Measurements from ENCODE around the gene CCDC148.
"Not testable (repeated sequence)": the region's sequence is repeated elsewhere in the genome, so short reads cannot be mapped to it uniquely, and the experiment has no call there.

Gene CCDC148

DNA sequence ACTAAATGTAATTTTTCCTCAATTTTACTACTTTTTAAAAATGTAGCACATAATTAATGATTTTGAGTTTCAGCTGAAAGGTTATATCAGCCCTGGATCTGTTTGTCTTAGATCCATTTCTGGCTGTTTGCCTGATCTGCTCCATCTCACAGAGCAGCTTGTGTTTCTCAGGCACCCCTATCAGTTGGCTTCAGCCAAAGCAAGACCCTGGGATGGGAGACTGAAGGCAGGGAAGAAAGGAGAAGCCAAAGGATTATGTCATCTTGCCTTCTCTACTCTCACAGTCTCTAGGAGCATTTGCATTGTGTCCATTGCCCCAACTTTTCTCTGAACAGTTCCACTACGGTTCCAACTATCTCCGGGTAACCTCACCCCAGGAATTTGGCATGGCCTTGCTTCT is 110.5 kb downstream of the CCDC148 start:
- no peak for DNase-seq

DNA sequence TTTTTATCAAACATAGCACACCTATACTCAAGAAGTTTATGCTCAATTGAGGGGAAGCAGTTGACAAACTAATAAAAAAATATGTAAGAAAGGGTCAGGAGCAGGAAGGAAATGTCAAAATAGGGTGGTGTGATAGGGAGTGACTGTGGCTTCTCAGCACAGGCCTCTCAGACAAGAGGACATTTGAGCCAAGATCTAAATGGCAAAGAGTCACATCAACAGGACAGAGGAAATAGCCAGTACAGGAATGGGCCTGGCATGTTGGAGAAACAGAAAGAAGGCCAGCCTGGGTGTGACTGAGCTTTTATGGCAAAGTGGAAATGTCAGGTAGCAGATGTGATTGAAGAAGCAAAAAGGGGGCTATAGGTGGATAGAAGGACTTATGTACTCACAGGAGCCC is 117.0 kb downstream of the CCDC148 start:
- no peak for DNase-seq

DNA sequence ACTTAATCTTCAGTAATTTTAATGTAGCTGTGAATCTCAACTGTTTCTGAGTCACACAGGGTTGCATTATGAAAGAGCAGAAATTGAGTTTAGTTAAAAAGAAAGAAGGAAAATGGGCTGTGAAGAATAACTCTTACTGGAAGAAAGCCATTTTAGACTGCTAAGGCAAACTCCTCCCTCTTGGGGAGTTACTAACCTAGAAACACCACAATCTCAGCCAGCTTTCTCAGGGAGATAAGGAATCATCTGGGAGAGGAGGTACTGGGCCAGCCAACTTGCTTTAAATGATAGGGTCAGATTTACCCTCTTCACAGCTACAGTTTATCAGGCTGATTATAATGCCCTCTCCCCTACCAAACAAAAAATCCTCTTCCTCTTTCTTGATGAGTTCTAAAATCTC is 119.5 kb downstream of the CCDC148 start:
- DNase-seq, result no peak

DNA sequence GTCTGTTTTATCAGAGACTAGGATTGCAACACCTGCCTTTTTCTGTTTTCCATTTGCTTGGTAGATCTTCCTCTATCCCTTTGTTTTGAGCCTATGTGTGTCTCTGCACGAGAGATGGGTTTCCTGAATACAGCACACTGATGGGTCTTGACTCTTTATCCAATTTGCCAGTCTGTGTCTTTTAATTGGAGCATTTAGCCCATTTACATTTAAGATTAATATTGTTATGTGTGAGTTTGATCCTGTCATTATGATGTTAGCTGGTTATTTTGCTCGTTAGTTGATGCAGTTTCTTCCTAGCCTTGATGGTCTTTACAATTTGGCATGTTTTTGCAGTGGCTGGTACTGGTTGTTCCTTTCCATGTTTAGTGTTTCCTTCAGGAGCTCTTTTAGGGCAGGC is 124.8 kb downstream of the CCDC148 start:
- DNase-seq, result not testable (repeated sequence)

DNA sequence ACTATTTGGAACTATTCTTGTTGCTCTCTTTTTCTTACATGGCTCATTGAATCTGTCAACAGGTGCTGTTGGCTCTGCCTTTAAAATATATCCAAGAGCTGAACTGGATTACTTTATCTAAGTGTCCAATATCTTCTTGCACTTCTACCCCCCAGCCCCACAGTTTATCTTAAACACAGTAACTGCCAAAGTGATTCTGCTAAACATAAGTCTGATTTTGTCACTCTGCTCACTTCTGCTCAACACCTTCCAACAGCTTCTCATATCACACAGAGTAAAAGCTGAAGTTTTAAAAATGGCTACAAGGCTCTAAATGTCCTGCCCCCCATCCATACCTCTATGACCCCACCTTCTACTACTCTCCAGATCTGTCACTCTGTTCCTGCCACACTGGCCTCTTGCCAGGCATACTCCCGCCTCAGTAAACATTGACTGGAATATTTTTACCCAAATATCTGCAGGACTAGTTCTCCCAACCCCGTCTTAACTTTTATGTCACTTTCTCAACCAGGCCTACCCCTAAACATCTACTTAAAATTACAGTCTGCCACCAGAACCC is 130.7 kb downstream of the CCDC148 start:
- DNase-seq, result no peak

DNA sequence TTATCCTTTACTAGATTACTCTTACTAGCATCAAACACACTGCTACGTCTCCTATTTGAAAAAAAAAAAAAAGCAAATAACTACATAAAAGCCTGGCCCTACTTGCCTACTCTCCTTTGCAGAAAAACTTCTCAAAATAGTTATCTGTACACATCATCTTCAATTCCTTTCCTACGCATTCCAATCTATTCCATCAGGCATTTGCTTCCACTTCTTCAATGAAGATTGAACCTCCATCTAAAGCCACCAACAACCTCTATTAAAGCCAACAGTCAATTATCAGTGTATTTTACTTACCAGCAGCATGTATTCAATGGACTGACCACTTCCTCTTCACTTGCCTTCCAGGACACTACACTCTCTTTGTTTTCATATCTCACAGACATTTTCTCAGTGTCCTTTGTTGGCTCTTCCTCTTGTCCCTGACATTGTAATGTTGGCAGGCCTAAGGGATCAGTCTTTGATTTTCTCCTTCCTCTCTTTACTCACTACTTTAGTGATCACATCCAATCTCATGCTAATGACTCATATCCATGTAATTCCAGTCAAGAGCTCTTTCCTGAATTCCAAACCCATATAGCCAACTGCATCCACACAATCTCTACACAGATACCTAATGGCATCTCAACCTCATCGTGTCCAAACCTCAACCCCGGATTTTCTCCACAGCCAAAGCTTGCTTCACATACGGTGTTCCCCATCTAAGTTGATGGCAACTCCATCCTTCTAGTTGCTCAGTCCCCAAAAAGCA is 131.3 kb downstream of the CCDC148 start:
- DNase-seq, result no peak

DNA sequence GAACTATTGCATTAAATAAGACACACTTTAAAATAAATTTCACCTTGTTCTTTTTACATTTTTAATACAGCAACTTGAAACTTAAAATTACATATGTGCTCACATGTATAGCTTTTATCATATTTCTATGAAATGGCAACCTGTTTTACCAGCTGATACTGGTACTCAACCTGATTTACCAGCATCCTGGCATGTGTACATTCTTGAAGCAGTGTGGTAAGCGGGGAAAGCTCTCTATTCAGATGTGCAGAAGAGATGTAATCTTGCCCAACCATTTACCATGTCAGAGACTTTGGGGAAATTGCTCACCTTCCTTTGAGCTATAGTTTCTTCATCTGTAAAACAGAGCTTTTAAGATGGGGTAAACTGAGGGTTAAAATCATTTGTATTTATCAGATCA is 133.2 kb downstream of the CCDC148 start:
- no peak for DNase-seq

- peak; percentile 4 for DNase-seq
Measured at GRCh38 chr2:158321264-158321663, 135.3 kb downstream of the CCDC148 start.

GRCh38 chr2:158319269-158319668 is 137.3 kb downstream of the CCDC148 start:
- DNase-seq, result peak; percentile 4

GRCh38 chr2:158317642-158318041 is 138.9 kb downstream of the CCDC148 start:
- peak; percentile 3 for DNase-seq

GRCh38 chr2:158315803-158316414 is 140.6 kb downstream of the CCDC148 start:
- DNase-seq, result peak; percentile 9

DNA sequence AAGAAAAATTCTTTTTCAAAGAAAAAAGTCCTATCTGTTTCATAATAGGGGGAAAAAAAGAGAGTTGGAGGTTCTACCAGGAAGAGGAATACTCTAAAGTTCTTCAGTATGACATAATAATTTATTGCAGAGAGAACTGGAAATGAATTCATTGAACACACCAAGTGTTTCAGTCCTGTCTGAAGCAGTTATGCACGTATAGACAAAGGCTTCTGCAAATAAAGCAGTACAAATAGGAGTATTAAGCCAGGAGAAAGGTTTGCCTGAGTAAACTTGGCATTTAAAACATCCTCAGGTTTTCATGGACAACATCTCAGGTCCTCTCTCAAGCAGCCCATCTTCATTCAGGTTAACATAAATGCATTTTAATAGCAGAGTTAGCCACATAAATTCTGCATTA is 141.6 kb downstream of the CCDC148 start:
- DNase-seq, result peak; percentile 37

GRCh38 chr2:158313734-158314133 is 142.8 kb downstream of the CCDC148 start:
- DNase-seq, result no peak

GRCh38 chr2:158312981-158313380 is 143.6 kb downstream of the CCDC148 start:
- DNase-seq, result no peak

DNA sequence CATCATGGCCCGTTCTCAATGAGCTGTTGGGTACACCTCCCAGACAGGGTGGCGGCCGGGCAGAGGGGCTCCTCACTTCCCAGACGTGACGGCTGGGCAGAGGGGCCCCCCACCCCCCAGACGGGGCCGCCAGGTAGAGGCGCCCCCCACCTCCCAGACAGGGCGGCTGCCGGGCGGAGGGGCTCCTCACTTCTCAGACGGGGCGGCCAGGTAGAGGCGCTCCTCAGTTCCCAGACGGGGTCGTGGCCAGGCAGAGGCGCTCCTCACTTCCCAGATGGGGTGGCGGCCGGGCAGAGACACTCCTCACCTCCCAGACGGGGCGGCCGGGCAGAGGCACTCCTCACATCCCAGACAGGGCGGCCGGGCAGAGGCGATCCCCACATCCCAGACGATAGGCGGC is 146.1 kb downstream of the CCDC148 start:
- DNase-seq, result not testable (repeated sequence)

DNA sequence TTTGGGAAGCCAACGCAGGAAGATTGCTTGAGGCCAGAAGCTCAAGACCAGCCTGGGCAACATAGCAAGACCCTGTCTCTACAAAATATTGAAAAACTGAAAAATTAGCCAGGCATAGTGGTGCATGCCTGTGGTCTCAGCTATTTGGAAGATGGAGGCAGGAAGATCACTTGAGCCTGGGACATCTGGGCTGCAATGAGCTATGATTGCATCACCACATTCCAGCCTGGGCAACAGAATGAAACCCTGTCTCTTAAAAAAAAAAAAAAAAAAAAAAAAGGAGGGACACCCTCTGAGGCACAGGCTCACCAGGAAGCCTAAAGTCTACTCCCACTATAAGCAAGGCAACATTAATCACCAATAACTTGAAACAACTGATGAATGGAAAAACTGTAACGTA is 151.1 kb downstream of the CCDC148 start:
- no peak for DNase-seq

- DNase-seq, result no peak
Measured at GRCh38 chr2:158300394-158300793, 156.2 kb downstream of the CCDC148 start.

DNA sequence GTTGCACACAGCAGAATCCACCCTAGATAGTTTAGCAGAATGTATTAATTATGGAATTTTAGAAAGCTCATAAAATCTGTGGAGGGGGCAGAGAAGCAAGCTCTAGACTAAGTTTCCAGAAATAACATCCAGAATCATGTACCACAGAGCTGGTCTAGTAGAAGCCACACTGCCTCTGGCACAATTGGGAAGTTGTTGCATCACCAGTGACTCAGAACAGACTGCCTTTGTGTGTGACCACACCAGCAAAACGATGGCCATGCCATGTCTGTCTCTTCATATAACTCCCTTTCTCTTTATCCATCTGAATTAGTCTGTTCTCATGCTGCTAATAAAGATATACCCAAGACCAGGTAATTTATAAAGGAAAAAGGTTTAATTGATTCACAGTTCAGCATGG is 158.9 kb downstream of the CCDC148 start:
- peak; percentile 30 for DNase-seq

DNA sequence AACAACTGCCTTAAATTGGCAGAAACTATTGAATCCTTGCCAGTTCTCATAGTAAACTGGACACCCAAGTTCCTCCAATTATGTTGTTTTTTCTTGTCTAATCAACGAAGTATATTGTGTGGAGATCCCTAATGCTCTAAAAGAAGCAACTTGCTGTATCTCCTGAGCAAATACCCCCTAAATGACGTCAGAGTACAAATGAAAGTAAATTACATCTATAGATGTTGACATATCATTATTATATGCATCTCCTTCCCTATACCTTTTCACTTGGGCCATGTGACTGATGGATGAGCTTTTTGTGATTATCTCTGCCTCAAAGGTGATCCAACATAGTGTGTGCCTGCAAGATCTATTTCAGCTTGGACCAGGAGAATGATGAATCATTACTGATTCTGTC is 159.4 kb downstream of the CCDC148 start:
- DNase-seq, result peak; percentile 78

- DNase-seq, result no peak
Measured at GRCh38 chr2:158293722-158294121, 162.8 kb downstream of the CCDC148 start.

DNA sequence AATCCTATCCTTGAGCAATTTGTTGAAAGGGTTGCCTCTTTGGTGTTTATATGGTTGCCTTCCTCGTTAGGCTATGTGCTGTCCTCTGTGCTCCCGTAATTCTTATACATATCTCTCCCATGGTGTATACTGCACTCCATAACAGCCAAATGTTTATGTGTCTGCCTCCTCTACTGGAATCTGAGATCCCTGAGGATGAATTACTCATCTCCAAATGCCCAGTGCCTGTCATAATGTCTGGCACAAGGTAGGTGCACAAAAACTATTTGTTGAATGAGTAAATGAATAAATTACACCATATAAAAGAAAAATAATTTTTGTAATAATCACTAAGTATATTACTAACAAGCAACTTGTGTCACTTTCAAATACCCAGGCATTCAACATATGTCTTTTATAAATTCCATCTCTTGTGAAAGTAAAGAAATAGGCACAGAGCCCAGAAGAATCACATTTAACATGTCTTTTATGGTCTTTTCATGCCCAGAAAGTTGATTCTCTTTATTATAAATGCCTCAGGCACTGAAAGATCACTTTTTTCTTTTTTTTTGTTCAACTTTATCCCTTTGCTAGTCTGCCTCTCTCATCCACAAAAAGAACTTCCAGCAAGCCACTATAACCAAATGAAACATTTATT is 164.9 kb downstream of the CCDC148 start:
- no peak for DNase-seq

- DNase-seq, result no peak
Measured at GRCh38 chr2:158290225-158290624, 166.3 kb downstream of the CCDC148 start.

DNA sequence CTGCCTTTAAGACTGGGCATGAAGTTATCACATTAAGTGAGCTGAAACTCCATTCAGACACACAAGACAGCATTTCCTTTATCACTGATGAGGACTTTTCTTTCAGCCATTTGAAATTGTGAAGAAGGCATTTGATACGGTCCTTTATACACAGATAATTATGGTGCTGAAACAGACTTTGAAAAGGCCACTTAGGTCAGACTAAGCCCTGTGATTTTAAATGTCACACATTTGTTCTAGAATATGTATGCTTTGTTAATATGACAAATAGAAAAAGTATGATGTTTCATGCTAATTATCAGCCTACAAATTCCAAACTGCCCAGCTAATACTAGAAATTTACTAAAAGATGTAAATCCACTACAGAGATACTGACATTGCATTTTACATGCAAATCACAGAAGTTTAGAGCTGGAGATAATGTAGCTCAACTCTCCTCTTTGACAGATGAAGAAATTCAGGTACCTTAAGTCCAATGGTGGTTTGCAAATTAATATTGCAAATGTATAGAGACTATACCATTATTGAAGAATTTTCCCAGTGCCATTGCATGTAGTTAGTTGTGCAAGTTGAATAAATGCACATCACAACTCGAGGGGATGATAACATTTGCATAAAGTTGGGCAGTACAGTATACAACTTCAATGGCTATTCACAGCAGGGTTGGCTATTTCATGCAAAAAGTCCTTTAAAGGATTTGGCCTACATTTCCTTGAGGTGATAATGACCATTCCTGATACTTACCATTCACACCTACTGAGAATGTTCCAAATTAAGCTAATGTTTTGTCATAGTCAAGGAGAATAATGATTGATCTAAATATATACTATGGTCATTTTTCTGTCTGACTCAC is 179.7 kb downstream of the CCDC148 start:
- DNase-seq, result peak; percentile 28

Measured in NCI-H69 (cell line).